ENCODE data around the gene BLTP3B.
"Not testable (repeated sequence)": the region's sequence is repeated elsewhere in the genome, so short reads cannot be mapped to it uniquely, and the experiment has no call there.

BLTP3B gene, protein sequence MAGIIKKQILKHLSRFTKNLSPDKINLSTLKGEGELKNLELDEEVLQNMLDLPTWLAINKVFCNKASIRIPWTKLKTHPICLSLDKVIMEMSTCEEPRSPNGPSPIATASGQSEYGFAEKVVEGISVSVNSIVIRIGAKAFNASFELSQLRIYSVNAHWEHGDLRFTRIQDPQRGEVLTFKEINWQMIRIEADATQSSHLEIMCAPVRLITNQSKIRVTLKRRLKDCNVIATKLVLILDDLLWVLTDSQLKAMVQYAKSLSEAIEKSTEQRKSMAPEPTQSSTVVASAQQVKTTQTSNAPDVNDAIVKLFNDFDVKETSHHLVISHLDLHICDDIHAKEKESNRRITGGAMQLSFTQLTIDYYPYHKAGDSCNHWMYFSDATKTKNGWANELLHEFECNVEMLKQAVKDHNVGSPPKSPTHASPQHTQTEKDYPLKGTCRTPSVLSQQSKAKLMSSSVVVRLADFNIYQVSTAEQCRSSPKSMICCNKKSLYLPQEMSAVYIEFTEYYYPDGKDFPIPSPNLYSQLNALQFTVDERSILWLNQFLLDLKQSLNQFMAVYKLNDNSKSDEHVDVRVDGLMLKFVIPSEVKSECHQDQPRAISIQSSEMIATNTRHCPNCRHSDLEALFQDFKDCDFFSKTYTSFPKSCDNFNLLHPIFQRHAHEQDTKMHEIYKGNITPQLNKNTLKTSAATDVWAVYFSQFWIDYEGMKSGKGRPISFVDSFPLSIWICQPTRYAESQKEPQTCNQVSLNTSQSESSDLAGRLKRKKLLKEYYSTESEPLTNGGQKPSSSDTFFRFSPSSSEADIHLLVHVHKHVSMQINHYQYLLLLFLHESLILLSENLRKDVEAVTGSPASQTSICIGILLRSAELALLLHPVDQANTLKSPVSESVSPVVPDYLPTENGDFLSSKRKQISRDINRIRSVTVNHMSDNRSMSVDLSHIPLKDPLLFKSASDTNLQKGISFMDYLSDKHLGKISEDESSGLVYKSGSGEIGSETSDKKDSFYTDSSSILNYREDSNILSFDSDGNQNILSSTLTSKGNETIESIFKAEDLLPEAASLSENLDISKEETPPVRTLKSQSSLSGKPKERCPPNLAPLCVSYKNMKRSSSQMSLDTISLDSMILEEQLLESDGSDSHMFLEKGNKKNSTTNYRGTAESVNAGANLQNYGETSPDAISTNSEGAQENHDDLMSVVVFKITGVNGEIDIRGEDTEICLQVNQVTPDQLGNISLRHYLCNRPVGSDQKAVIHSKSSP (N-terminal part only)

GRCh38 chr12:100142851-100143559 is at the start of gene BLTP3B:
Gene BLTP3B (minus strand): TSS chr12:100142874. CDS start chr12:100142635, 239 bp downstream.
- DNase-seq, result peak; percentile 94

GRCh38 chr12:100189636-100190394 is 47.1 kb upstream of the BLTP3B start:
- DNase-seq, result no peak

DNA sequence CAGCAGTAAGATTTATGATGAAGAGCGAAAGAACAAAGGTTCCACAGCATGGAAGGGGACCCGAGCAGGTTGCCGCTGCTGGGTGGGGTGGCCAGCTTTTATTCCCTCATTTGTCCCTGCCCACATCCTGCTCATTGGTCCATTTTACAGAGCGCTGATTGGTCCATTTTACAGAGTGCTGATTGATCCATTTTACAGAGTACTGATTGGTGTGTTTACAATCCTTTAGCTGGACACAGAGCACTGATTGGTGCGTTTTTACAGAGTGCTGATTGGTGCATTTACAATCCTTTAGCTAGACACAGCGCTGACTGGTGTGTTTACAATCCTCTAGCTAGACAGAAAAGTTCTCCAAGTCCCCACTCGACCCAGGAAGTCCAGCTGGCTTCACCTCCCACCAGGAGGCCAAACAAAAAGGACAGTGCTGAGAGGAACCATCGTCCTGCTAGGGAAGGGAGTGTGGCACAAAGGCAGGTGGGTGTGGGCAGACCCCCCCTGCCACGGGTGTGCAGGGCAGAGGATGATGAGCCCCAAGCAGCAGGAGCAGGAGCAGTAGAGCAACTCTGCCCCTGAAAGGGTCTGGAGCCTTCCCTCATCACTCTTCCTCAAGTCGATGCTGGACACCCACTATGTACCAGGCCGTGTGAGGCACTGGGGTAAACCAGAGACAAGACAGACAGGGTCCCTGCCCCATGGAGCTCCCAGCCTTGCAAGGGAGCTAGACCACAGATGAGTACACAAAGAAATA is 46.4 kb upstream of the BLTP3B start:
- DNase-seq, result not testable (repeated sequence)

DNA sequence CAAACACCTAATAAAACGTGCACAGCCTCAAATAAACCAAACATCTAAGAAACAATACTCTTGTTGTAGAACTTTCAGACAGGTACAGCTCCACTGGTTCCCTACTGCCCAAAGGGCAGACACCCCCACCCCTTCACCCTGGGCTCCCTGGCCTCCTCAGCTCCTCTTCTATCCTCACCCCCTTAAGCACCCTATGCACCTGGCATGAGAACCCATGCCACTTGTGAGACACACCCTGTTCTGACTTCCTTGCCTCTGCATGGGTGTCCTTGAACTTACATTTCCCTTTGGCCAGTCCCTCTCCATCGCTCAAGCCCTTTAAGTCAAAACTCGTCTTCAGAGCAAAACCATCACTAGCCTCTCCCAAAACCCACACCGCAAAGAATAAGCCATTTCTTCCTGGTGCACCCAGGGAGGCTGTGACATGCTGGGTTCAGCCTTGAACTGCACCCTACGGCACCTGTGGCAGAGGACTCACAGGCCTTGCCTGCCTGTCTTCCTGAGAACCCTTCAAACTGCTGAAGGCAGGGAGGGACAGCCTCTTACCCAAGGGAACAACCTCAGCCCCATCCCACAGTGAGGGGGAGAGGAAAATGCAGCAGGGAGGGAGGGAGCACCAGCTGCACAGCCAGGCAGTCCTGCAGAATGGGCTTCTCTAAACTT is 45.3 kb upstream of the BLTP3B start:
- DNase-seq, result no peak

- no peak for DNase-seq
Measured at GRCh38 chr12:100187068-100187467, 44.4 kb upstream of the BLTP3B start.

DNA sequence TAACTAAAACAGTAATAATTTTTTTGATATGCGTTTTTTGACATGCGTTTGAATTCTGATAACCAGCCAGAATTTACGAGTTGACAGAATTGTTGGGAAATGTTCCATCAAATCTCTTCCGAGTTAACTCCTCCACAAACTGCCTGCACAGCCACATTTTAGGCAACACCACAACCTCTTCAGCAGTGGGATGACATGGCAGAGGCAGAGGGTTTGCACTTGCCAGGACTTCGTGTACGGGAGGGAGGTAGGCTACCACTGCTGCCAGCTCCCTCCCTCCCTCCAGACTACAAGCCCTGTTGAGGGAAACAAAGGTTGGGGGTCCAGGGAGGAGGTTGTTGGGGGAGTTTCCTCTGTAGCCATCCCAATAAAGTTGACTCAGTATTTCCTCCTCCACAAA is 43.4 kb upstream of the BLTP3B start:
- DNase-seq, result no peak

GRCh38 chr12:100185361-100185894 is 42.8 kb upstream of the BLTP3B start:
- DNase-seq, result no peak

DNA sequence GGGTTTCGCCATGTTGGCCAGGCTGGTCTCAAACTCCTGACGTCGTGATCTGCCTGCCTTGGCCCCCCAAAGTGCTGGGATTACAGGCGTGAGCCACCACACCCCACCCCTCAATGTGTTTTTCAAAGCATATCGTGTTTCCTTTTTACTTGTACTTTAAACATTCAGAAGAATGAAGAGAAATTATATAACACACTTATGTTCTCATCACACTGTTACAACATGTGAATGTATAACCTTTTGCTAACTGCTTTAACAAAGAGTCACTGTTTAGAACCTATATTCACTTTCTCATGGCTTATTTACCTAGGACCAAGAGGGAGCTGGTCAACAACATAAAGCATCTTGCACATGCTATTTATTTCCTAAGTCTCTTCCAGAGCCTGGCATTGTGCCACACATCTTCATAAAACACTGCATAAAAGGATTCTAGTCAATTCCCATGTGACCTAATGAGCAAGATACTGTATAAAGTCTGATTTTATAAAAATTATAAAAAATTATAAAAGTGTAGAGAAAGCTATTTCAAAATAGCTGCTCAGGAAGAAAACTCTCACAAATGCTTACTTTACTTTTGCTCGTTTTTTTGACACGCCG is 42.0 kb upstream of the BLTP3B start:
- no peak for DNase-seq

- DNase-seq, result no peak
Measured at GRCh38 chr12:100179252-100179651, 36.6 kb upstream of the BLTP3B start.

- DNase-seq, result not testable (repeated sequence)
Measured at GRCh38 chr12:100176493-100176892, 33.8 kb upstream of the BLTP3B start.

- no peak for DNase-seq
Measured at GRCh38 chr12:100174495-100174894, 31.8 kb upstream of the BLTP3B start.

- no peak for DNase-seq
Measured at GRCh38 chr12:100173111-100173510, 30.4 kb upstream of the BLTP3B start.

- DNase-seq, result no peak
Measured at GRCh38 chr12:100171248-100171647, 28.6 kb upstream of the BLTP3B start.

GRCh38 chr12:100170313-100170858 is 27.7 kb upstream of the BLTP3B start:
- DNase-seq, result no peak

GRCh38 chr12:100169345-100169744 is 26.7 kb upstream of the BLTP3B start:
- DNase-seq, result no peak

- DNase-seq, result no peak
Measured at GRCh38 chr12:100168562-100168961, 25.9 kb upstream of the BLTP3B start.

- no peak for DNase-seq
Measured at GRCh38 chr12:100166232-100166631, 23.6 kb upstream of the BLTP3B start.

DNA sequence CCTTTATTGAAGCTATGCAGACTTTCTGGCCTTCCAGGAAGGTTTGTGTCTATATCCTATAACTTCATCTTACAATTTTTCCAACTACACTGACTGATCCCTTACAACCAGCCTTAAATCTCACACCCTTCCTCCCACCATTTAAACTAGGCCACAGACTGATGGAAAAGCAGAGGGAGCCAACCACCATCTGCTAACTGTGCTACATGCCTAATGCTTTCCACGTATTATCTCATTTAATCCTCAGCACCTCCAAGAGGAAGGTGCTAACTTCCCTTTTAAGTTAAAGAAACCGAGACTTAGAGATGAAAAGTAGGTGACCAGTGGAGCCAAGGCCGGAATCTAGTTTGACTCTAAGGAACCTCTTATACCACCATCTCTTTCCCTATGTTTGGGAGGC is 22.7 kb upstream of the BLTP3B start:
- DNase-seq, result no peak

DNA sequence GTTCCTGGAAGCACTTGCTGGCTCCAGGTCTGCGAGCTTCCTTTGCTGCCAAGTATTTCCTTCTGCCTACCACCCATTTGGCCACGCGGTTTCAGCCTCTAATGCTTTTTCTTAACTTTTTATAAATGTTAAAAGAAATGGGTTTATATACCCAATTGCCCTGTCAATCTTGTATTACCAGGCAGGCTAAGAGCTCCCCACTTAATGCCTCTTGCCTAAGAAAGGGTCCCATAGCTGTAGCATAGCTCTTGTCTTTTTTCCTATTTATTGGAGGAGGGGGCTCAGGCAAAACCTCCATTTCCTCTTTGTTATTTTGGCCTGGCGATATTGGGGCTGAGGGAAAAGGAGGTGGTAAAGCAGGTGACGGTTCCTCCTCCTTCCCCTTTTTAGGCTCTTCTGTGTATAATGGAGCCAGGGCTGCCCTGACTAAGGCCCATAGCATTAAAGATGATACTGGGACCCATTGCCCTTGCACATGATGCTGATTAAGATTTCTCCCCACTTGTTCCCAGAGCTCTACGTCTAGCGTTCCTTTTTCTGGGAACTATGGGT is 21.6 kb upstream of the BLTP3B start:
- no peak for DNase-seq

Measured in activated T-cell treated with anti-CD3 and anti-CD28 coated beads, Interleukin-2, amount 50 U/mL, for 1 hour (primary cell).